Measurements from ENCODE around the gene IER3. TPM values are rescaled to one million over a fixed set of nuclear protein-coding genes. Genes with fewer than 3 reads are reported as not detected.

Gene IER3
- 10 to 100 TPM in 1 of 2 experiments, 1 to 10 TPM in 1; 10.0 to 62.7 TPM for total RNA-seq

GRCh38 chr6:30744054-30744805 is at the start of gene IER3:
IER3 (minus strand) TSS chr6:30744547; CDS start chr6:30744518, 29 bp downstream.
- Mint-ChIP-seq H3K27ac (peak within 1 kb of the TSS; percentile 86), H3K27me3 (no peaks in the 10 kb centered on the region), H3K4me3 (peak within 1 kb of the TSS; percentile 95), H3K4me1 (peaks cover 42% of the 10 kb centered on the region), H3K9me3 (ENCODE audit: low read depth) (no peaks in the 10 kb centered on the region), H3K36me3 (peaks cover 29% of the 10 kb centered on the region)
- peak; percentile 49 for ATAC-seq
- CTCF ChIA-PET = interaction anchor here (0.6 to 6.4 kb wide), 17 partner anchors 8 to 147 kb away, joined by 3 to 35 read pairs (median 4); no protein-coding TSS in a partner anchor
- DNase-seq = peak; percentile 80

GRCh38 chr6:30793521-30794194 is 49.3 kb upstream of the IER3 start:
- CTCF ChIA-PET = interaction anchor here (0.9 to 1.4 kb wide), 6 partner anchors 11 to 286 kb away, joined by 3 to 4 read pairs (median 3); partner anchors contain the start of gene IER3
- H3K9me3 Mint-ChIP-seq (ENCODE audit: low read depth) = no peaks in the 10 kb centered on the region
- H3K4me3 Mint-ChIP-seq = peak overlapping the region; percentile 56
- peak overlapping the region; percentile 79 for H3K27ac Mint-ChIP-seq
- H3K27me3 Mint-ChIP-seq = no peaks in the 10 kb centered on the region
- ATAC-seq (peak; percentile 88), DNase-seq (no peak)
- H3K4me1 Mint-ChIP-seq = peaks cover 34% of the 10 kb centered on the region
- H3K36me3 Mint-ChIP-seq = peaks cover 2% of the 10 kb centered on the region

- ATAC-seq (no peak), DNase-seq (no peak)
- H3K27ac Mint-ChIP-seq = no peak overlapping the region
- no peaks in the 10 kb centered on the region for H3K27me3 Mint-ChIP-seq
- H3K4me3 Mint-ChIP-seq = no peak overlapping the region
- no peaks in the 10 kb centered on the region for H3K9me3 Mint-ChIP-seq (ENCODE audit: low read depth)
- CTCF ChIA-PET = interaction anchor here (1.3 kb wide), 1 partner anchor 12 kb away, joined by 3 read pairs; no protein-coding TSS in a partner anchor
- peaks cover 43% of the 10 kb centered on the region for H3K4me1 Mint-ChIP-seq
- peaks cover 2% of the 10 kb centered on the region for H3K36me3 Mint-ChIP-seq
Observed at GRCh38 chr6:30792786-30793185, 48.4 kb upstream of the IER3 start.

- H3K9me3 Mint-ChIP-seq (ENCODE audit: low read depth) = no peaks in the 10 kb centered on the region
- peaks cover 2% of the 10 kb centered on the region for H3K36me3 Mint-ChIP-seq
- ATAC-seq (no peak), DNase-seq (no peak)
- no peaks in the 10 kb centered on the region for H3K27me3 Mint-ChIP-seq
- H3K4me1 Mint-ChIP-seq = peaks cover 54% of the 10 kb centered on the region
- H3K27ac Mint-ChIP-seq = no peak overlapping the region
- CTCF ChIA-PET = interaction anchor here (0.6 to 1.3 kb wide), 2 partner anchors 29 to 651 kb away, joined by 3 to 4 read pairs; no protein-coding TSS in a partner anchor
- no peak overlapping the region for H3K4me3 Mint-ChIP-seq
Observed at GRCh38 chr6:30790724-30791383, 46.5 kb upstream of the IER3 start.

GRCh38 chr6:30789606-30790005 is 45.3 kb upstream of the IER3 start:
- no peaks in the 10 kb centered on the region for H3K27me3 Mint-ChIP-seq
- no peaks in the 10 kb centered on the region for H3K9me3 Mint-ChIP-seq (ENCODE audit: low read depth)
- ATAC-seq = no peak
- H3K27ac Mint-ChIP-seq = peak overlapping the region; percentile 1
- CTCF ChIA-PET = interaction anchor here (1.3 to 3.5 kb wide), 4 partner anchors 12 to 32 kb away, joined by 4 to 14 read pairs (median 6); no protein-coding TSS in a partner anchor
- H3K4me3 Mint-ChIP-seq = no peak overlapping the region
- no peak for DNase-seq
- peaks cover 57% of the 10 kb centered on the region for H3K4me1 Mint-ChIP-seq
- no peaks in the 10 kb centered on the region for H3K36me3 Mint-ChIP-seq

- H3K4me1 Mint-ChIP-seq = peaks cover 50% of the 10 kb centered on the region
- H3K9me3 Mint-ChIP-seq (ENCODE audit: low read depth) = no peaks in the 10 kb centered on the region
- peak; percentile 63 for ATAC-seq
- peak overlapping the region; percentile 18 for H3K27ac Mint-ChIP-seq
- CTCF ChIA-PET = interaction anchor here (0.8 to 3.5 kb wide), 5 partner anchors 11 to 51 kb away, joined by 3 to 14 read pairs (median 4); no protein-coding TSS in a partner anchor
- H3K4me3 Mint-ChIP-seq = no peak overlapping the region
- H3K36me3 Mint-ChIP-seq = no peaks in the 10 kb centered on the region
- H3K27me3 Mint-ChIP-seq = no peaks in the 10 kb centered on the region
- DNase-seq = no peak
Observed at GRCh38 chr6:30787954-30788353, 43.6 kb upstream of the IER3 start.

- peaks cover 32% of the 10 kb centered on the region for H3K4me1 Mint-ChIP-seq
- H3K4me3 Mint-ChIP-seq = no peak overlapping the region
- DNase-seq = no peak
- no peaks in the 10 kb centered on the region for H3K9me3 Mint-ChIP-seq (ENCODE audit: low read depth)
- H3K36me3 Mint-ChIP-seq = no peaks in the 10 kb centered on the region
- no peaks in the 10 kb centered on the region for H3K27me3 Mint-ChIP-seq
- CTCF ChIA-PET = interaction anchor here (0.8 to 1.4 kb wide), 2 partner anchors 10 to 13 kb away, joined by 3 read pairs; no protein-coding TSS in a partner anchor
- ATAC-seq = no peak
- H3K27ac Mint-ChIP-seq = no peak overlapping the region
Observed at GRCh38 chr6:30782425-30783014, 38.2 kb upstream of the IER3 start.

- CTCF ChIA-PET = interaction anchor here (0.8 to 1.0 kb wide), 2 partner anchors 13 to 30 kb away, joined by 3 read pairs; no protein-coding TSS in a partner anchor
- no peaks in the 10 kb centered on the region for H3K36me3 Mint-ChIP-seq
- no peak for ATAC-seq
- H3K4me1 Mint-ChIP-seq = peaks cover 37% of the 10 kb centered on the region
- no peaks in the 10 kb centered on the region for H3K27me3 Mint-ChIP-seq
- no peak for DNase-seq
- H3K4me3 Mint-ChIP-seq = no peak overlapping the region
- no peak overlapping the region for H3K27ac Mint-ChIP-seq
- no peaks in the 10 kb centered on the region for H3K9me3 Mint-ChIP-seq (ENCODE audit: low read depth)
Observed at GRCh38 chr6:30781743-30782424, 37.5 kb upstream of the IER3 start.

GRCh38 chr6:30781395-30781742 is 37.0 kb upstream of the IER3 start:
- Mint-ChIP-seq H3K27me3 (no peaks in the 10 kb centered on the region), H3K4me3 (no peak overlapping the region), H3K9me3 (ENCODE audit: low read depth) (no peaks in the 10 kb centered on the region), H3K4me1 (peaks cover 36% of the 10 kb centered on the region), H3K27ac (no peak overlapping the region), H3K36me3 (no peaks in the 10 kb centered on the region)
- ATAC-seq = no peak
- CTCF ChIA-PET = interaction anchor here (0.8 to 1.0 kb wide), 2 partner anchors 12 to 31 kb away, joined by 3 read pairs; no protein-coding TSS in a partner anchor
- DNase-seq = no peak

GRCh38 chr6:30780642-30780920 is 36.2 kb upstream of the IER3 start:
- no peaks in the 10 kb centered on the region for H3K9me3 Mint-ChIP-seq (ENCODE audit: low read depth)
- H3K27ac Mint-ChIP-seq = no peak overlapping the region
- no peaks in the 10 kb centered on the region for H3K27me3 Mint-ChIP-seq
- H3K36me3 Mint-ChIP-seq = no peaks in the 10 kb centered on the region
- ATAC-seq (no peak), DNase-seq (no peak)
- peaks cover 30% of the 10 kb centered on the region for H3K4me1 Mint-ChIP-seq
- H3K4me3 Mint-ChIP-seq = no peak overlapping the region
- CTCF ChIA-PET = no interaction called here

- H3K4me3 Mint-ChIP-seq = no peak overlapping the region
- CTCF ChIA-PET = interaction anchor here (0.9 to 1.2 kb wide), 2 partner anchors 11 to 21 kb away, joined by 3 read pairs; no protein-coding TSS in a partner anchor
- ATAC-seq = no peak
- no peaks in the 10 kb centered on the region for H3K27me3 Mint-ChIP-seq
- no peaks in the 10 kb centered on the region for H3K9me3 Mint-ChIP-seq (ENCODE audit: low read depth)
- no peaks in the 10 kb centered on the region for H3K36me3 Mint-ChIP-seq
- H3K4me1 Mint-ChIP-seq = peaks cover 25% of the 10 kb centered on the region
- H3K27ac Mint-ChIP-seq = no peak overlapping the region
- no peak for DNase-seq
Observed at GRCh38 chr6:30779850-30780641, 35.7 kb upstream of the IER3 start.
